Sigmoid colon (tissue), 7 donors: ENCODE measurements around the gene AFAP1. TPM values are rescaled to one million over a fixed set of nuclear protein-coding genes. Genes with fewer than 3 reads are reported as not detected.

ENCODE experiments used
- DNase-seq: peaks from one replicate; pipeline ENCODE4 v3.0.0-alpha.2; 2019
- H3K27ac ChIP-seq, 4 donors: fragments of 200-600 bp; sonication (generic); one replicate each; pipeline ENCODE4 v1.5.1; 2016 to 2019; ENCODE audit warnings: mild to moderate bottlenecking in 1 of 4
- H3K27me3 ChIP-seq, 3 donors: fragments of 200-600 bp; sonication (generic); one replicate each; pipeline ENCODE4 v1.5.1; 2019; ENCODE audit warnings: mild to moderate bottlenecking in 1 of 3
- H3K36me3 ChIP-seq, 4 donors: fragments of 200-600 bp; sonication (generic); one replicate each; pipeline ENCODE4 v1.5.1; 2016 to 2019
- H3K4me1 ChIP-seq, 4 donors: fragments of 200-600 bp; sonication (generic); one replicate each; pipeline ENCODE4 v1.5.1; 2017 to 2019
- H3K4me3 ChIP-seq, 4 donors: fragments of 200-600 bp; sonication (generic); one replicate each; pipeline ENCODE4 v1.5.1; 2017 to 2019; ENCODE audit warnings: mild to moderate bottlenecking in 2 of 4, moderate library complexity in 1 of 4
- H3K9me3 ChIP-seq, 4 donors: fragments of 200-600 bp in 3 of 4; sonication (generic) in 3 of 4; one replicate each; pipeline versions ENCODE4 v1.5.1 to v1.6.1; 2013 to 2019
- CTCF ChIP-seq, 4 experiments: fragments of 450-650 bp in 3 of 4; fragments of 200-600 bp in 1 of 4; IDR thresholded peaks; one replicate each; pipeline ENCODE4 v1.5.1; 2016 to 2019; ENCODE audit warnings: antibody characterized with exemption in 4 of 4, mild to moderate bottlenecking in 3 of 4, moderate library complexity in 2 of 4
- EP300 ChIP-seq, 4 donors: sonication (generic); formaldehyde crosslinking; IDR thresholded peaks; one replicate each; pipeline ENCODE4 v1.6.1; 2017; ENCODE audit warnings: antibody characterized with exemption in 4 of 4
- POLR2A ChIP-seq, 2 donors: fragments of 450-650 bp; IDR thresholded peaks; one replicate each; pipeline ENCODE4 v1.6.1; 2016; ENCODE audit warnings: antibody characterized with exemption in 2 of 2, mild to moderate bottlenecking in 2 of 2, moderate library complexity in 2 of 2
- POLR2AphosphoS5 ChIP-seq, 4 donors: sonication (generic); formaldehyde crosslinking; IDR thresholded peaks; one replicate each; pipeline ENCODE4 v1.6.1; 2017; ENCODE audit warnings: antibody characterized with exemption in 4 of 4
- WGBS, 2 donors: extraction: QIAGEN DNeasy Blood & Tissue Kit; methylation state at CpG; one replicate each; pipeline ENCODE4 v1.1.7; 2013; 5-methylcytosine and 5-hydroxymethylcytosine counted together
- intact Hi-C: fragments of 100-400 bp; cut with DNase I; formaldehyde crosslinking; loops from one replicate; pipeline ENCODE4 v1.15.1; 2023
- polyA plus RNA-seq, 3 donors: library from polyadenylated mRNA; stranded (reverse); fragments of 200-250 nt; gene quantifications; one replicate each; pipeline ENCODE4 v1.2.3, GENCODE V29; 2013
- total RNA-seq, 4 donors: library from RNA; depleted of rRNA; stranded (reverse); fragments of >200 nt; gene quantifications; one replicate each; pipeline ENCODE4 v1.1.0, GENCODE V29; 2016
- donor health status: healthy with polysubstance abuse.
- donor health status: Bipolar disorder and iron deficiency.
- donor health status: healthy.

Gene AFAP1
- total and polyA plus RNA-seq, 7 donors: 7.6 to 51.3 (median 24.0) TPM

GRCh38 chr4:7808181-7808580 is 131.5 kb downstream of the AFAP1 start:
- peak; percentile 44 for DNase-seq
- TF ChIP-seq CTCF (IDR thresholded peaks at IDR 0.05) (no peak), POLR2AphosphoS5 (IDR thresholded peaks at IDR 0.05) (no peak), EP300 (IDR thresholded peaks at IDR 0.05) (no peak), POLR2A (IDR thresholded peaks at IDR 0.05) (no peak)
- 91 to 93% methylated on average over 8 of the region's 8 CpGs for WGBS, 2 donors
- Histone ChIP-seq H3K27ac (peak overlapping the region; percentile 78 to 86 (median 81)), H3K9me3 (no peaks in the 10 kb centered on the region), H3K4me1 (peaks cover 0 to 88% (median 75%) of the 10 kb centered on the region in 4 donors), H3K4me3 (no peak overlapping the region), H3K27me3 (no peaks in the 10 kb centered on the region), H3K36me3 (peaks cover 0 to 14% (median 5%) of the 10 kb centered on the region in 4 donors)
- intact Hi-C loops: loop anchor here (5.0 kb wide), 1 partner anchor 164 kb away; no protein-coding TSS in a partner anchor

- peaks cover 0 to 14% (median 5%) of the 10 kb centered on the region in 4 donors for H3K36me3 ChIP-seq
- H3K4me1 ChIP-seq: peaks cover 0 to 81% (median 67%) of the 10 kb centered on the region in 4 donors
- WGBS, 2 donors: 72 to 88% methylated on average over 12 of the region's 12 CpGs
- H3K27ac ChIP-seq: peak overlapping the region; percentile 78 to 86 (median 81)
- no peaks in the 10 kb centered on the region for H3K9me3 ChIP-seq
- no peaks in the 10 kb centered on the region for H3K27me3 ChIP-seq
- H3K4me3 ChIP-seq: no peak overlapping the region
- no peak for DNase-seq
- intact Hi-C loops: loop anchor here (2.0 to 5.0 kb wide), 2 partner anchors 131 to 165 kb away; partner anchors contain the start of gene AFAP1
- TF ChIP-seq POLR2AphosphoS5 (IDR thresholded peaks at IDR 0.05): peak in 1 of 4 donors; percentile 4
- TF ChIP-seq CTCF (IDR thresholded peaks at IDR 0.05): no peak
Measured at GRCh38 chr4:7807351-7807921, 132.2 kb downstream of the AFAP1 start.

- peak overlapping the region; percentile 78 to 86 (median 81) for H3K27ac ChIP-seq
- H3K36me3 ChIP-seq: peaks cover 0 to 14% (median 5%) of the 10 kb centered on the region in 4 donors
- intact Hi-C loops: loop anchor here (2.0 to 5.0 kb wide), 2 partner anchors 132 to 166 kb away; partner anchors contain the start of gene AFAP1
- 74 to 81% methylated on average over 11 of the region's 11 CpGs for whole genome bisulfite sequencing, 2 donors
- H3K4me3 ChIP-seq: no peak overlapping the region
- TF ChIP-seq CTCF (IDR thresholded peaks at IDR 0.05) (no peak), POLR2AphosphoS5 (IDR thresholded peaks at IDR 0.05) (peak; percentile 65 to 89 (median 80))
- H3K4me1 ChIP-seq: peaks cover 0 to 72% (median 58%) of the 10 kb centered on the region in 4 donors
- H3K9me3 ChIP-seq: no peaks in the 10 kb centered on the region
- peak; percentile 95 for DNase-seq
- no peaks in the 10 kb centered on the region for H3K27me3 ChIP-seq
Measured at GRCh38 chr4:7806338-7807090, 133.1 kb downstream of the AFAP1 start.

- Histone ChIP-seq H3K9me3 (no peaks in the 10 kb centered on the region), H3K27ac (peak overlapping the region; percentile 78 to 86 (median 81)), H3K27me3 (no peaks in the 10 kb centered on the region), H3K4me3 (no peak overlapping the region), H3K36me3 (peaks cover 0 to 18% (median 9%) of the 10 kb centered on the region in 4 donors), H3K4me1 (peaks cover 0 to 64% (median 50%) of the 10 kb centered on the region in 4 donors)
- TF ChIP-seq POLR2AphosphoS5 (IDR thresholded peaks at IDR 0.05): no peak
- TF ChIP-seq POLR2A (IDR thresholded peaks at IDR 0.05): no peak
- TF ChIP-seq CTCF (IDR thresholded peaks at IDR 0.05): no peak
- TF ChIP-seq EP300 (IDR thresholded peaks at IDR 0.05): no peak
- WGBS, 2 donors: 57 to 63% methylated on average over 21 of the region's 21 CpGs
- no peak for DNase-seq
- intact Hi-C loops: loop anchor here (2.0 to 5.0 kb wide), 5 partner anchors 37 to 167 kb away; partner anchors contain the start of gene AFAP1
Measured at GRCh38 chr4:7805533-7806337, 133.9 kb downstream of the AFAP1 start.
